ENCODE results near the gene OLFML1. TPM values are rescaled to one million over a fixed set of nuclear protein-coding genes. Genes with fewer than 3 reads are reported as not detected.

Gene OLFML1
- polyA plus RNA-seq, 1 donor from 2014 or later: not detected

DNA sequence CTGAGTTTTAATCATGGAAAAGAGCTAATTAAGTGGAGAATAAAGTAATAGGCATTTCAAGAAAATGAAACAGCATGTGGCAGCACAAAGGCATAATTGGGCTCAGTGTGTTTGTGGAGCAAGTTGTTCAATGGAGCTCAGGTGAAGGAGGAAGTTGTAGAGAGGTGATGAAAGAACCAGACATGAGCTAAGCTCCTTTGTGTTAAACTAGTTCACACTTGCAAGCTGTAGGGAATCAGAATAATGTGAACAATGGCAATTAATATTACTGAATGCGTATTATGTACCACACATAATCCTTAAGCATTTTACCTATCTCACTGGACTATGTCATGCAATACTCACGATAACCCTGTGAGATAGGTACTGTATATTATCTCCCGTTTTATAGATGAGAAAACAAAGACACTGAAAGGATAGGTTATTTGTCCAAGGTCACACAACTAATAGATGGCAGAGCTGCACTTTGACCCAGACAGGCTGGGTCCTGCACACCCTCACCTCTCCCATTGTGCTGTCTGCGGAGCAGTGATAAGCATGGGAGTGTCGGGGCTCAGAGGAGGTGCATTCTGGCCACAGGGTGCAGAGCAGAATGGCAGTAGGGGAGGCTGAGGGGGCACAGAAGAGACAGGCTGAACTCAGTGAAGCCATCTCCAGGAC lies 8.9 kb downstream of the OLFML1 start:
- TF ChIP-seq MXI1 (conservative IDR thresholded peaks at IDR 0.05; ENCODE audit: poor library complexity, severe bottlenecking) (no peak), TAF1 (IDR thresholded peaks at IDR 0.05; ENCODE audit: low read depth) (no peak)
- TF ChIP-seq, protein P1, sequence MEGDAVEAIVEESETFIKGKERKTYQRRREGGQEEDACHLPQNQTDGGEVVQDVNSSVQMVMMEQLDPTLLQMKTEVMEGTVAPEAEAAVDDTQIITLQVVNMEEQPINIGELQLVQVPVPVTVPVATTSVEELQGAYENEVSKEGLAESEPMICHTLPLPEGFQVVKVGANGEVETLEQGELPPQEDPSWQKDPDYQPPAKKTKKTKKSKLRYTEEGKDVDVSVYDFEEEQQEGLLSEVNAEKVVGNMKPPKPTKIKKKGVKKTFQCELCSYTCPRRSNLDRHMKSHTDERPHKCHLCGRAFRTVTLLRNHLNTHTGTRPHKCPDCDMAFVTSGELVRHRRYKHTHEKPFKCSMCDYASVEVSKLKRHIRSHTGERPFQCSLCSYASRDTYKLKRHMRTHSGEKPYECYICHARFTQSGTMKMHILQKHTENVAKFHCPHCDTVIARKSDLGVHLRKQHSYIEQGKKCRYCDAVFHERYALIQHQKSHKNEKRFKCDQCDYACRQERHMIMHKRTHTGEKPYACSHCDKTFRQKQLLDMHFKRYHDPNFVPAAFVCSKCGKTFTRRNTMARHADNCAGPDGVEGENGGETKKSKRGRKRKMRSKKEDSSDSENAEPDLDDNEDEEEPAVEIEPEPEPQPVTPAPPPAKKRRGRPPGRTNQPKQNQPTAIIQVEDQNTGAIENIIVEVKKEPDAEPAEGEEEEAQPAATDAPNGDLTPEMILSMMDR (IDR thresholded peaks at IDR 0.05; ENCODE audit: poor library complexity, severe bottlenecking): no peak
- Histone ChIP-seq H2AFZ (ENCODE audit: low read depth, low read length) (no peak overlapping the region), H3K79me2 (replicated peaks; ENCODE audit: insufficient read depth, low read length) (no peaks in the 10 kb centered on the region), H3K9ac (ENCODE audit: low read length) (no peak overlapping the region), H3F3A (ENCODE audit: insufficient read depth, low read length, poor library complexity, severe bottlenecking) (no peaks in the 10 kb centered on the region), H3K9me2 (ENCODE audit: insufficient read depth, low read length) (no peaks in the 10 kb centered on the region), H3K36me3 (ENCODE audit: insufficient read depth, low read length) (no peaks in the 10 kb centered on the region), H3K27me3 (ENCODE audit: insufficient read depth, low read depth, low read length) (no peaks in the 10 kb centered on the region), H4K20me1 (ENCODE audit: insufficient read depth) (no peaks in the 10 kb centered on the region), H3K4me3 (ENCODE audit: low read length) (no peak overlapping the region), H3K9me3 (ENCODE audit: low read length) (no peaks in the 10 kb centered on the region), H3K27ac (ENCODE audit: low read length) (no peak overlapping the region), H3K4me2 (ENCODE audit: low read length) (no peak overlapping the region)

DNA sequence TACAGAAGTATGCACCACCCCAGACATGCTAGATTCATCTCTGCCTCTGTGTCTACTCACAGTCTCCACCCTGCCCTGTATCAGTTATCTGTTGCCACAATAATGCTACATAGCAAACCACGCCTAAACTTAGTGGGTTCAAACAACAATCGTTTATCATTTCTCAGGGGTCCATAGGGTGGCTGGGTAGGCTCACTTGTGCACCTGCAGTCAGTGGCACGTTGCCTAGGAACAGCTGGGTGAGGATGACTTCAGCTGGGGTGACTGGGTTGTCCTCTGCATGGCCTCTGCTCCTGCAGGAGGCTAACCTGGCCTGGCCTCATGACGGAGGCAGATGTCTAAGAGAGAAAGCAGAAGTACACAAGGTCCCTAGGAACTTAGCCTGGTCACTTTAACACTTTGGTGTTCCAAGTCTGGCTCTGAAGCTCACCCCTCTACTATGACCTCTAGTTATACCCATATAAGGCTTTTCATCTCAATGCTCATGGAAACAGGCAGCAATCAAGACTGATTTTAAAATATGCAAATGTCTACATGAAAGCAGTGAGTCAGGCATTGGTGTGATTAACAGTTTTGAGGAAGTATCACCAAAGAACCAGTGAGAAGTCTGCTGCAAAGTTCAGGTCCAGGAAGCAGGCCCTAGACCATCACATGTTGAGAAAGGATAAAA lies 10.7 kb downstream of the OLFML1 start:
- Histone ChIP-seq H3F3A (ENCODE audit: insufficient read depth, low read length, poor library complexity, severe bottlenecking) (no peaks in the 10 kb centered on the region), H2AFZ (ENCODE audit: low read depth, low read length) (no peak overlapping the region), H3K27me3 (ENCODE audit: insufficient read depth, low read depth, low read length) (no peaks in the 10 kb centered on the region), H3K79me2 (replicated peaks; ENCODE audit: insufficient read depth, low read length) (no peaks in the 10 kb centered on the region), H3K9ac (ENCODE audit: low read length) (no peak overlapping the region), H3K9me2 (ENCODE audit: insufficient read depth, low read length) (no peaks in the 10 kb centered on the region), H3K9me3 (ENCODE audit: low read length) (no peaks in the 10 kb centered on the region), H3K4me2 (ENCODE audit: low read length) (no peak overlapping the region), H3K27ac (ENCODE audit: low read length) (no peak overlapping the region), H4K20me1 (ENCODE audit: insufficient read depth) (no peaks in the 10 kb centered on the region), H3K4me3 (ENCODE audit: low read length) (no peak overlapping the region), H3K36me3 (ENCODE audit: insufficient read depth, low read length) (no peaks in the 10 kb centered on the region)
- TF ChIP-seq EP300 (conservative IDR thresholded peaks at IDR 0.05; ENCODE audit: poor library complexity, severe bottlenecking) (no peak), RAD21 (conservative IDR thresholded peaks at IDR 0.05) (no peak), TAF1 (IDR thresholded peaks at IDR 0.05; ENCODE audit: low read depth) (no peak), SMC3 (conservative IDR thresholded peaks at IDR 0.05; ENCODE audit: poor library complexity) (no peak), EZH2 (IDR thresholded peaks at IDR 0.05; ENCODE audit: borderline replicate concordance, insufficient read depth, low read length, poor library complexity, severe bottlenecking) (no peak), MXI1 (conservative IDR thresholded peaks at IDR 0.05; ENCODE audit: poor library complexity, severe bottlenecking) (no peak), POLR2AphosphoS5 (IDR thresholded peaks at IDR 0.05) (no peak)
- TF ChIP-seq, protein P2, sequence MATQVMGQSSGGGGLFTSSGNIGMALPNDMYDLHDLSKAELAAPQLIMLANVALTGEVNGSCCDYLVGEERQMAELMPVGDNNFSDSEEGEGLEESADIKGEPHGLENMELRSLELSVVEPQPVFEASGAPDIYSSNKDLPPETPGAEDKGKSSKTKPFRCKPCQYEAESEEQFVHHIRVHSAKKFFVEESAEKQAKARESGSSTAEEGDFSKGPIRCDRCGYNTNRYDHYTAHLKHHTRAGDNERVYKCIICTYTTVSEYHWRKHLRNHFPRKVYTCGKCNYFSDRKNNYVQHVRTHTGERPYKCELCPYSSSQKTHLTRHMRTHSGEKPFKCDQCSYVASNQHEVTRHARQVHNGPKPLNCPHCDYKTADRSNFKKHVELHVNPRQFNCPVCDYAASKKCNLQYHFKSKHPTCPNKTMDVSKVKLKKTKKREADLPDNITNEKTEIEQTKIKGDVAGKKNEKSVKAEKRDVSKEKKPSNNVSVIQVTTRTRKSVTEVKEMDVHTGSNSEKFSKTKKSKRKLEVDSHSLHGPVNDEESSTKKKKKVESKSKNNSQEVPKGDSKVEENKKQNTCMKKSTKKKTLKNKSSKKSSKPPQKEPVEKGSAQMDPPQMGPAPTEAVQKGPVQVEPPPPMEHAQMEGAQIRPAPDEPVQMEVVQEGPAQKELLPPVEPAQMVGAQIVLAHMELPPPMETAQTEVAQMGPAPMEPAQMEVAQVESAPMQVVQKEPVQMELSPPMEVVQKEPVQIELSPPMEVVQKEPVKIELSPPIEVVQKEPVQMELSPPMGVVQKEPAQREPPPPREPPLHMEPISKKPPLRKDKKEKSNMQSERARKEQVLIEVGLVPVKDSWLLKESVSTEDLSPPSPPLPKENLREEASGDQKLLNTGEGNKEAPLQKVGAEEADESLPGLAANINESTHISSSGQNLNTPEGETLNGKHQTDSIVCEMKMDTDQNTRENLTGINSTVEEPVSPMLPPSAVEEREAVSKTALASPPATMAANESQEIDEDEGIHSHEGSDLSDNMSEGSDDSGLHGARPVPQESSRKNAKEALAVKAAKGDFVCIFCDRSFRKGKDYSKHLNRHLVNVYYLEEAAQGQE (IDR thresholded peaks at IDR 0.05; ENCODE audit: borderline replicate concordance): no peak
- TF ChIP-seq, protein P1 (IDR thresholded peaks at IDR 0.05; ENCODE audit: poor library complexity, severe bottlenecking): no peak

Measured in neural cell (in vitro differentiated cells).